Spleen (tissue), 7 donors: ENCODE results near the gene BPIFB2.

Experiments used
- POLR2AphosphoS5 ChIP-seq, 3 donors: sonication (generic); formaldehyde crosslinking; IDR thresholded peaks; one replicate each; pipeline ENCODE4 v1.5.1; 2017; ENCODE audit warnings: antibody characterized with exemption in 3 of 3
- TF ChIP-seq, protein P1 (sequence below), 11 experiments: fragments of 200-600 bp in 7 of 11; fragments of 450-650 bp in 4 of 11; sonication (generic) in 4 of 11; IDR thresholded peaks in 8 of 11; conservative IDR thresholded peaks in 3 of 11; 1 replicate in 7 of 11; 2 replicates in 4 of 11; pipeline versions ENCODE4 v1.4.0 to v1.8.0; 2016 to 2021; ENCODE audit warnings: antibody characterized with exemption in 11 of 11, inconsistent platforms in 4 of 11, mild to moderate bottlenecking in 1 of 11
- donor health status: DM: no; HTN: no; CAD: no; lungs with moderate emphysema.
- donor health status: DM: no; HTN: no; CAD: no.
- donor health status: DM: no; HTN: no; CAD: no.

DNA sequence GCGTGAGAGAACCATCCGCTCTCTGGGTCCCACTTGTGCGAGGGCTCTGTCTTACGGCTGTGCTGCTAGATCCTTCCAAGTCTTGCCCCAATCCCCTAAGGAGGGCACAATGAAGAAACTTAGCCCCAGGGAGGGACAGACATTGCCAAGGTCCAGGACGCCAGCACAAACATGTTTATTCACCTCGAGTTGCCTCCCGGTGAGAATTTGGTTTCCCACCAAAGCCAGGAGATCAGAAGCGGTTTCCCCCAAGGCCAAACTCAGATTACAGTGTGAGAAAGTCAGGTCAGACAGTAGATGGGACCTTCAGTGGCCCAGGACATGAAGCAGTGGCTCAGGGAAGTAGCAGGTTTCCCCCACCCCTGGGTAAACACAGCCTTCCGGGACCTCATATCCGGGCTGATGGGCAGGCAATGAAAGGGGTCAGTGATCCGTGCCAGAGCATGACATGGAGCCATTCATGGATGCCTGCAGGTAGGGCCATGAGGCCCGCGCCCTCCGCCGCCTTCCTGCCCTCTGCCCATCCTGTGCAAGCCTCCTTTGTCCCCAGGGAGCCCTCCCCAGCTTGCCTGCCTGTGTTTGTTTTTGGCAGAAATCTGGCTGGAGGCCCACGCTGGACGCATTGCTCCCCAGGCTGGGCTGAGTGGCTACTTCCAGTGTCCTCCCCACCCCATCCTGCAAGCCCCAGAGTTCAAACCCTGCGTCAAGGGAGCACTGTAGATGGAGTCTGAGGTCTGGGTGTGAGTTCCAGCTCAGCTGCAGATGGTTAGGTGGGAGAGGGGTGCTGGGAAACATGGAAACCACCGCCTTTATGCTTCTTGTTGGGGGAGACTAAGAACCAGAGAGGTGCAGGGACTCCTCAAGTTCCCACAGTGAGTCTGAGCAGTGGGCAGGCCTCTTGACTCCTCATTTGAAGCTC lies 2.0 kb downstream of the BPIFB2 start:
- TF ChIP-seq, protein P1, sequence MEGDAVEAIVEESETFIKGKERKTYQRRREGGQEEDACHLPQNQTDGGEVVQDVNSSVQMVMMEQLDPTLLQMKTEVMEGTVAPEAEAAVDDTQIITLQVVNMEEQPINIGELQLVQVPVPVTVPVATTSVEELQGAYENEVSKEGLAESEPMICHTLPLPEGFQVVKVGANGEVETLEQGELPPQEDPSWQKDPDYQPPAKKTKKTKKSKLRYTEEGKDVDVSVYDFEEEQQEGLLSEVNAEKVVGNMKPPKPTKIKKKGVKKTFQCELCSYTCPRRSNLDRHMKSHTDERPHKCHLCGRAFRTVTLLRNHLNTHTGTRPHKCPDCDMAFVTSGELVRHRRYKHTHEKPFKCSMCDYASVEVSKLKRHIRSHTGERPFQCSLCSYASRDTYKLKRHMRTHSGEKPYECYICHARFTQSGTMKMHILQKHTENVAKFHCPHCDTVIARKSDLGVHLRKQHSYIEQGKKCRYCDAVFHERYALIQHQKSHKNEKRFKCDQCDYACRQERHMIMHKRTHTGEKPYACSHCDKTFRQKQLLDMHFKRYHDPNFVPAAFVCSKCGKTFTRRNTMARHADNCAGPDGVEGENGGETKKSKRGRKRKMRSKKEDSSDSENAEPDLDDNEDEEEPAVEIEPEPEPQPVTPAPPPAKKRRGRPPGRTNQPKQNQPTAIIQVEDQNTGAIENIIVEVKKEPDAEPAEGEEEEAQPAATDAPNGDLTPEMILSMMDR (IDR thresholded peaks at IDR 0.05 in 8 of 11, conservative IDR thresholded peaks at IDR 0.05 in 3 of 11) = no peak
- TF ChIP-seq POLR2AphosphoS5 (IDR thresholded peaks at IDR 0.05) = no peak
